RWPE2 (cell line): ENCODE results near the gene PPIL6.

Experiments used
- ATAC-seq: fragments of 200-7000 bp; cut with Tn5 transposase; 3 replicates; pipeline ENCODE4 v1.9.1; 2021; ENCODE audit warnings: low read depth
- DNase-seq: peaks from one replicate; pipeline ENCODE4 v3.0.0-alpha.2; 2020; ENCODE audit warnings: low spot score
- H3K27ac ChIP-seq: fragments of 450-650 bp; 2 replicates; pipeline ENCODE4 v1.5.1; 2017; ENCODE audit warnings: mild to moderate bottlenecking; ENCODE audit not compliant: poor library complexity, severe bottlenecking
- H3K27me3 ChIP-seq: fragments of 250-450 bp; sonication (Bioruptor Pico); 2 replicates; pipeline ENCODE4 v1.5.1; 2021; ENCODE audit warnings: mild to moderate bottlenecking, moderate library complexity; ENCODE audit not compliant: insufficient read depth, poor library complexity, severe bottlenecking
- H3K36me3 ChIP-seq: fragments of 250-450 bp; sonication (Bioruptor Pico); 2 replicates; pipeline ENCODE4 v1.5.1; 2020; ENCODE audit warnings: low read depth, mild to moderate bottlenecking, moderate library complexity
- H3K4me1 ChIP-seq: fragments of 250-450 bp; sonication (Bioruptor Pico); 2 replicates; pipeline ENCODE4 v1.5.1; 2021; ENCODE audit warnings: mild to moderate bottlenecking, moderate library complexity; ENCODE audit not compliant: insufficient read depth, poor library complexity, severe bottlenecking
- H3K4me3 ChIP-seq: fragments of 250-450 bp; sonication (Bioruptor Pico); 2 replicates; pipeline ENCODE4 v1.5.1; 2021; ENCODE audit warnings: mild to moderate bottlenecking, moderate library complexity; ENCODE audit not compliant: severe bottlenecking
- H3K9me3 ChIP-seq: fragments of 250-450 bp; sonication (Bioruptor Pico); 2 replicates; pipeline ENCODE4 v1.5.1; 2021; ENCODE audit warnings: mild to moderate bottlenecking, moderate library complexity; ENCODE audit not compliant: severe bottlenecking
- TF ChIP-seq, protein P1 (sequence below): fragments of 450-650 bp; IDR thresholded peaks from one replicate; pipeline ENCODE4 v1.5.1; 2017; ENCODE audit warnings: mild to moderate bottlenecking, moderate library complexity; ENCODE audit not compliant: poor library complexity, severe bottlenecking

PPIL6 gene

DNA sequence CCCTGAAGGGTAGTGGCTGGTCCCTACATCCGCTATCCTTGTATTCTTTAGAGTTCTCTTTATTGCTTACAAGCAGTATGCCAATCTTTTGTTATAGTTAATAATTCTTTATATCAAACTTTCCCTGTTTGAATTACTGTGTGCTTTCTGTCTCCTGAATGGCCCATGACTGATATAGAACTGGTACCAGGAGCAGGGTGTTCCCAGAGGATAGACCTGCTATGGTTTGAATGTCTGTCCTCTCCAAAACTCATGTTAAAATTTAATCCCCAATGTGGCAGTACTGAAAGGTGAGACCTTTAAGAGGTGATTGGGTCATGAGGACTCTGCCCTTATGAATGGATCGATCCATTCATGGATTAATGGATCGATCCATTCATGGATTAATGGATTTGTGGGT, 84.2 kb downstream of the PPIL6 start:
- Histone ChIP-seq H3K9me3 (no peaks in the 10 kb centered on the region), H3K27me3 (no peaks in the 10 kb centered on the region), H3K27ac (no peak overlapping the region), H3K36me3 (peaks cover 28% of the 10 kb centered on the region), H3K4me1 (peaks cover 5% of the 10 kb centered on the region), H3K4me3 (no peak overlapping the region)
- ATAC-seq (no peak), DNase-seq (no peak)
- TF ChIP-seq, protein P1, sequence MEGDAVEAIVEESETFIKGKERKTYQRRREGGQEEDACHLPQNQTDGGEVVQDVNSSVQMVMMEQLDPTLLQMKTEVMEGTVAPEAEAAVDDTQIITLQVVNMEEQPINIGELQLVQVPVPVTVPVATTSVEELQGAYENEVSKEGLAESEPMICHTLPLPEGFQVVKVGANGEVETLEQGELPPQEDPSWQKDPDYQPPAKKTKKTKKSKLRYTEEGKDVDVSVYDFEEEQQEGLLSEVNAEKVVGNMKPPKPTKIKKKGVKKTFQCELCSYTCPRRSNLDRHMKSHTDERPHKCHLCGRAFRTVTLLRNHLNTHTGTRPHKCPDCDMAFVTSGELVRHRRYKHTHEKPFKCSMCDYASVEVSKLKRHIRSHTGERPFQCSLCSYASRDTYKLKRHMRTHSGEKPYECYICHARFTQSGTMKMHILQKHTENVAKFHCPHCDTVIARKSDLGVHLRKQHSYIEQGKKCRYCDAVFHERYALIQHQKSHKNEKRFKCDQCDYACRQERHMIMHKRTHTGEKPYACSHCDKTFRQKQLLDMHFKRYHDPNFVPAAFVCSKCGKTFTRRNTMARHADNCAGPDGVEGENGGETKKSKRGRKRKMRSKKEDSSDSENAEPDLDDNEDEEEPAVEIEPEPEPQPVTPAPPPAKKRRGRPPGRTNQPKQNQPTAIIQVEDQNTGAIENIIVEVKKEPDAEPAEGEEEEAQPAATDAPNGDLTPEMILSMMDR = no peak

DNA sequence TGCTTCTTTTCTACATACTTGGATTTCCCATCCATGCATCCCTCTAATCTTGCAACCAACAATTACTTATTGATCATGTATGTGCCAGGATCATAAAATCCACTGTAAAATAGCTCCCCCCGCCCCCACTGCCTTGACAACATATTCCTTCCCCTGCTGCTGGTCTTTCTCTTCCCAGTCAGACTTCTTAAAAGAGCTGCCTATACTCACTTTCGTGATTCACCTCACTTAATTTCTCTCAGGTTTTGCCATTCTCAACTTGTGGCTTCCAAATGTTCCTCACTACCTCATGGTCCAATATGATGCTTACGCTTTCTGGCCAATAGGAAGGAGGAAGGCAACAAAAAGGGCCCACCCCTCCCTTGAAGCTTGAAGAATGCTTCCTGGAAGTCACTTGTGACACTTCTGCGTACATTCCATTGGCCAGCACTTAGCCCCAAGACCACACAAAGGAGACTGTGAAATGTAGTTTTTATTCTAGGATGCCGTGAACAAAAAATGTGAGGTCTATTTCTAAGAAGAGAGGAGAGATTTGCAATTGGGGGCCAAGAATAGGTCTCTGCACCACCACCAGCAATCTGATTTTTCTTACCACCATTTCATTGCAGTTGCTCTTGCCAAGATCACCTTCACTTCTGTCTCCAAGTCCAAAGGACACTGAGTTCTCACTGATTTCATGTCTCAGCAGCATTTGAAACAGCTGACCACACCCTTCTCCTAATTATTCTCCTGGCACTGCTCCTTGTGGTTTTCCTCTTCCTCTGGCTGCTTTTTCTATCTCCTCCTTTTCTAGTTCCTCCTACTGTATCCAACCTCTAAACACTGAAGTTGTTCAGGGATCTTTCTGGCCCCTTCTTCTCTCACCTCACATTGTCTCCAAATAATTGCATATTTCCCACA, 88.9 kb downstream of the PPIL6 start:
- peaks cover 5% of the 10 kb centered on the region for H3K4me1 ChIP-seq
- H3K27me3 ChIP-seq = no peaks in the 10 kb centered on the region
- H3K9me3 ChIP-seq = no peaks in the 10 kb centered on the region
- no peak for ATAC-seq
- TF ChIP-seq, protein P1 = no peak
- peaks cover 6% of the 10 kb centered on the region; the same call in 1 of the 2 replicates for H3K36me3 ChIP-seq
- no peak overlapping the region for H3K4me3 ChIP-seq
- H3K27ac ChIP-seq = no peak overlapping the region
- no peak for DNase-seq

DNA sequence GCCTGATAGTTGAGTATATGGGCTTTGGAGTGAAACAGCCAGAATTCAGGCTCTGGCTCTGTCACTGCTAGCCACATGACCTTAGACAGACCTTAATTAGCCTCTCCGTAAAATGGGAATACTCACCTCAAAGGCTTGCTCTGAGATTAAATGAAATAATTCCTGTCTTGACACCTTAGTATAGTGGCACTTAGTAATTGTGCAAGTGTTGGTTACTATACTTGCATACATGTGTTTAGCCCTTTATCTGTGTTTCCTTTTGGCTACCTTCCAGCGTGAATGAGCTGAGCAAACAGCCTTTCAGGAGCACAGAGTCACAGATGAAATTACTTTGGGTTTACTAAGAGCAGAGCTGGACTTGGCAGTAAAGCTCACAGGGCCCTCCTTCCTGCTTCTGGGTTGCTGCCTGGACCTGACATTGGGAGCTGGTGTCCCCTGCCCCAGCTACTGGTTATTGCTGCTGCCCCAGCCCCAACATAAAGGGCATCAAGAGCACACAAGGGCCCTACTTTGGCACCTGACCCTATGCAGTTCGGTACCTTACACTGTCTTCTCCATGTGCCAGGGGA, 90.9 kb downstream of the PPIL6 start:
- ATAC-seq = peak; percentile 78
- Histone ChIP-seq H3K9me3 (no peaks in the 10 kb centered on the region), H3K27ac (no peak overlapping the region), H3K36me3 (peaks cover 3% of the 10 kb centered on the region; the same call in 1 of the 2 replicates), H3K27me3 (no peaks in the 10 kb centered on the region), H3K4me1 (peaks cover 5% of the 10 kb centered on the region), H3K4me3 (no peak overlapping the region)
- TF ChIP-seq, protein P1 = no peak
- no peak for DNase-seq

DNA sequence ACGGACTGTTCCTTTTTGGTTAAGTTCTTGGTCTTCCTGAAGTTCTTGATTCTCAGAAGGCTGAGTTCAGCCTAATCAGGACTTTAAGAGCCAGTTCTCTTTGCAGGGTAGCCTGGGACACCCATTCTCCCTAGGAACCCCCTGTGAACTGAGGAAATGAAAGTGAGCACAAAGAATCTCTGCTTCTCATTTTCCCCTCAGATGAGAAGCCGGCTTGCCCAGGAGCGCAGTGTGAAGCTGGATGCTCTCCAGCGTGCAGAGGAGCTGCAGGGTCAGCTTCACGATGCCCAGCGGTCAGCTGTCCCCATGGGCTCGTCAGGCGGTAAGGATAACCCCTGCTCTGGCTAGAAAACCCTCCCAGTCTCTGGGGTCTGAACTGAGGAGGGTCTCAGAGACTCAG, 92.2 kb downstream of the PPIL6 start:
- TF ChIP-seq, protein P1 = no peak
- Histone ChIP-seq H3K27me3 (no peaks in the 10 kb centered on the region), H3K4me1 (peaks cover 5% of the 10 kb centered on the region), H3K4me3 (no peak overlapping the region), H3K9me3 (no peaks in the 10 kb centered on the region), H3K27ac (no peak overlapping the region), H3K36me3 (no peaks in the 10 kb centered on the region)
- DNase-seq (no peak), ATAC-seq (no peak)

DNA sequence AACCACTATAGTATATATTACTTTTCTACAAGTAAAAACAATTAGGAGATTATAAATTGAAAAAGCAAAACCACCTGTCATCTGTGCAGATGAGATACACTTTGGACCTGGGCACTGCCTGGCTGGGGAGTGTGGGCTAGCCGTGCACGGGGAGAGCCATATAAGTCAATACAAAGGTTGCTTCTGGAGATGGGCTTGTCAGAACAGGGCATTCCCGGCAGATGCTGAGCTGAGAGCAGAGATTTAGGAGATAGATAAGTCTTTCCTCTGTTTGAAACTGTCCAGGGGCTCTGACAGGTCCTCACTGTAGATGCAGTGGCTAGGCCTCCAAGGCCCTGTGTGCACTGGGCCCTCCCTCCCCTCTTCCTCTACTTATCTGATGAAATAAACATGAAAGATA, 92.6 kb downstream of the PPIL6 start:
- DNase-seq = no peak
- no peaks in the 10 kb centered on the region for H3K9me3 ChIP-seq
- H3K27me3 ChIP-seq = no peaks in the 10 kb centered on the region
- H3K36me3 ChIP-seq = no peaks in the 10 kb centered on the region
- no peak for ATAC-seq
- H3K4me3 ChIP-seq = no peak overlapping the region
- TF ChIP-seq, protein P1 = no peak
- no peak overlapping the region for H3K27ac ChIP-seq
- H3K4me1 ChIP-seq = peaks cover 5% of the 10 kb centered on the region
